GM19455 (cell line): ENCODE results near the gene TMEM131L.
"Not testable (repeated sequence)": the region's sequence is repeated elsewhere in the genome, so short reads cannot be mapped to it uniquely, and the experiment has no call there.

Source experiments
- ATAC-seq: cut with Tn5 transposase; IDR thresholded peaks from one replicate; pipeline ENCODE4 v1.9.1; 2021; ENCODE audit not compliant: unreplicated experiment

Gene TMEM131L

GRCh38 chr4:153447175-153447905 is 18.8 kb upstream of the TMEM131L start:
- ATAC-seq: no peak

DNA sequence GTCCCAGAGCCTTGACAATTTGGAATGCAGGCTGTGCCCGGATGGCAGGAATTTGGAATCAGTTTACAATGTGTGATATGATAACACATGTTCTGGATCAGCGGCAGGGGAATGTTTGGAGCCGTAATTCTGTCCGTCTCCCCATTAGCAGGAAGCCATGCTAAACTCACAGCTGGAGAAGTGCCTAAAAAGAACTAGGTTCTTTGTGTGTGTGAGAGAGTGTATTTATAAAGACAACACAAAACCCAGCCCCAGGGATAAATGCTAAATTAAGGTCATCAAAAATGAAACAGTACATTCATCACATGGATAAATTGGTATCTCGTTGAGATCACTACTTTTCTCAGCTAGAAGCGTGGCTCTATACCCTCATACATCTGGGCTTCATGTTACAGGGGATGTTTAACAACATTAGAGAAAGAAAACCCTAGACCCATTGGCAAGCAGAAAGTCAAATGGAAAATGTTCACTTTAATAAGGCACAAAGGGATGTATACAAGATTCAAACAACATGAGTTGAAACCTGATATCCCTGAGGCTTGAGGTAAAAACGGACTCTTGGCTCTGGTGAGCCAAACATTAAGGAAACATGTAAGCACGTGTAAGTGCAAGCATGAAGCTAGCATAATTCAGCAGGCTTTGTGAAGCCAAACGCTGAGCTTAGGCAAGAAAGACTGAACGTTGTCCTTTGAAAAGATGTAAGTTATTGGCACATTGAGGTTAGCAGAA is 18.0 kb upstream of the TMEM131L start:
- no peak for ATAC-seq

GRCh38 chr4:153449338-153449737 is 16.8 kb upstream of the TMEM131L start:
- no peak for ATAC-seq

GRCh38 chr4:153450544-153450917 is 15.6 kb upstream of the TMEM131L start:
- no peak for ATAC-seq

DNA sequence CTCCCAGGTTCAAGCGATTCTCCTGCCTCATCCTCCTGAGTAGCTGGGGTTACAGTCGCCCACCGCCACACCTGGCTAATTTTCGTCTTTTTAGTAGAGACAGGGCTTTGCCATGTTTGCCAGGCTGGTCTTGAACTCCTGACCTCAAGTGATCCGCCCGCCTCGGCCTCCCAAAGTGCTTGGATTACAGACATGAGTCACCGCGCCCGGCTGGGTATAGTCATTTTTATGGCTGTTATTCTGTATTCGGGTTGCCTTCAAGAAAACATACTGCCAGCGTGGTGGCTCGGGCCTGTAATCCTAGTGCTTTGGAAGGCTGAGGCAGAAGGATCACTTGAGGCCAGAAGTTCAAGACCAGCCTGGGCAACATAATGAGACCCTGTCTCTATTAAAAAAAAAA is 15.0 kb upstream of the TMEM131L start:
- ATAC-seq: not testable (repeated sequence)

- ATAC-seq: no peak
These were observed 14.1 kb upstream of the TMEM131L start for GRCh38 chr4:153451911-153452657.

DNA sequence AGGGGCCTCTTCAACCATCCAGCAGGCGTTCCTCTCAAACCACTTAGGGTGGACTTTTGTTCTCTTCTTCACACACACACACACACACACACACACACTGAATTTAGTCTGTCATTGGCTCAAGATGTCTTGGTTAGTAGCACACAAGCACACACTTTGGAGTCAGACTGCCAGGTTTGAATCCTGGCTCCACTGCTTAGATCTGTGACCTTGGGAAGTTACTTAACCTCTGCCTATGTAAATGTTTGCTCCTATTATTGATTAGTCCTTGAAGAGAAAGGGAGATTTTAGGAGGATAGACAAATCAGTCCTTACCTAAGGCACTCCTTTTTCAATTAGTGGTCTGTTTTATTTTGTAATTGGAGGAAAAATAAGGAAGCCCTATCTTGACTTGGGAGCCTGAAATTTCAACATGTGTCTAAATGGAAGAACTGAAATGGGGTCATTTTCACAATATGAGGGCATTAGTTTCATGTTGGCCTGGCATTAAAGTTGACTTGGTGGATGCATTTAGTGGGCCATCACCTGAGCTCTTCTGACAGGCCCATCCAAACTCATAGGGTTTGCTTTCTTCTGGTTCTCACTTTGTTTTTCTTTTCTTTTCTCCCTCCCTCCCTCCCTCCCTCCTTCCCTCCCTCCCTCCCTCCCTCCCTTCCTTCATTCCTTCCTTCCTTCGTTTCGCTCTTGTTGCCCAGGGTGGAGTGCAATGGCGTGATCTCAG is 13.3 kb upstream of the TMEM131L start:
- ATAC-seq: no peak

DNA sequence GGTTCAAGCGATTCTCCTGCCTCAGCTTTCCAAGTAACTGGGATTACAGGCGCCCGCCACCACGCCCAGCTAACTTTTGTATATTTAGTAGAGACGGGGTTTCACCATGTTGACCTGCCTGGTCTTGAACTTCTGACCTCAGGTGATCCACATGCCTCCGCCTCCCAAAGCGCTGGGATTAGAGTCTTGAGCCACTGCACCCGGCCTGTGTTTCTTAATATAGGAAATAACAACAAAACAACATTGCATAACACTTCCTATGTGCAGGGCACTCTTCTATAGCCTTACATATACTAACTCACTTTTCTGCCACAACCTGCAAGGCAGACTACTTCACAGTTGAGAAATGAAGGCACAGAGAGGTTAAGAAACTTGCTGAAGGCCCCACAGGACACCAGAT is 12.8 kb upstream of the TMEM131L start:
- no peak for ATAC-seq

GRCh38 chr4:153458969-153459368 is 7.2 kb upstream of the TMEM131L start:
- no peak for ATAC-seq

- ATAC-seq: not testable (repeated sequence)
These were observed 4.6 kb upstream of the TMEM131L start for GRCh38 chr4:153461549-153461948.

DNA sequence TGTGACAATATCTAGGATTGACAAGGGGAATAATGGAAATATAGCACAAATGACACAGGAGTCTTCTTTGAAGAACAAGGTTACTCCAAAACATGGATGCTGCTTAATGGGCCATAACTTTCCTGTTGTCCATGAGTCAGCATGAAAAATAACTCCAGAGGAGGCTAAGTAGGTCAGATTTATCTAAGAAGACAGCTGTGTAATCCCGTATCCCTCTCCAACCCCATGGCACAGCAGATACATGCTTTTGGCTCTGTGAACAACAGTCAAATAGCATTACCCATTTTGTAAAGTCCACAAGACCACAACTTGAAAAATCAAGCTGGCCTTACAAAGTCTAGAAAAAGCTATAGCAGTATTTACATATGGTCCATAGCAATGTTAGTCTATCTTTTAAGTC is 2.1 kb upstream of the TMEM131L start:
- ATAC-seq: no peak

DNA sequence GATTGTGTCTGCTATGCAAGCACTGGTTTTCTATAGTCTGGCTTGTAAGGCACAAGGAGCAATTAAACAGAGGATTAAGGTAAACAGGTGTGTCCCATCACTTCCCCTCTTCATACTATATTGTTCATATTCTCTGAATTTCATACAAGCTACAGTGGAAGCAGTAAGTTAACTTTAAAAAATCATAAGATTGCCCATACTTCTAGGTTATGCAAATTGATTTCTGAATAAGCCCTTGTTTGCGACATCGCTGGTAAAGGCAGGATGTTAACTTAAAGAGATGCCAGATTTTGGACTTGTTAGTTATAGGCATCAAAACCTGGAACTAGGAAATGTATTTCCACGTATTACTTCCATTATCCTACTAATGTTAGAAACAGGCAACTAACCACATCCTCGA is 1.0 kb upstream of the TMEM131L start:
- ATAC-seq: no peak

GRCh38 chr4:153465615-153466080 is 512 bp upstream of the TMEM131L start:
- ATAC-seq: peak; percentile 14

DNA sequence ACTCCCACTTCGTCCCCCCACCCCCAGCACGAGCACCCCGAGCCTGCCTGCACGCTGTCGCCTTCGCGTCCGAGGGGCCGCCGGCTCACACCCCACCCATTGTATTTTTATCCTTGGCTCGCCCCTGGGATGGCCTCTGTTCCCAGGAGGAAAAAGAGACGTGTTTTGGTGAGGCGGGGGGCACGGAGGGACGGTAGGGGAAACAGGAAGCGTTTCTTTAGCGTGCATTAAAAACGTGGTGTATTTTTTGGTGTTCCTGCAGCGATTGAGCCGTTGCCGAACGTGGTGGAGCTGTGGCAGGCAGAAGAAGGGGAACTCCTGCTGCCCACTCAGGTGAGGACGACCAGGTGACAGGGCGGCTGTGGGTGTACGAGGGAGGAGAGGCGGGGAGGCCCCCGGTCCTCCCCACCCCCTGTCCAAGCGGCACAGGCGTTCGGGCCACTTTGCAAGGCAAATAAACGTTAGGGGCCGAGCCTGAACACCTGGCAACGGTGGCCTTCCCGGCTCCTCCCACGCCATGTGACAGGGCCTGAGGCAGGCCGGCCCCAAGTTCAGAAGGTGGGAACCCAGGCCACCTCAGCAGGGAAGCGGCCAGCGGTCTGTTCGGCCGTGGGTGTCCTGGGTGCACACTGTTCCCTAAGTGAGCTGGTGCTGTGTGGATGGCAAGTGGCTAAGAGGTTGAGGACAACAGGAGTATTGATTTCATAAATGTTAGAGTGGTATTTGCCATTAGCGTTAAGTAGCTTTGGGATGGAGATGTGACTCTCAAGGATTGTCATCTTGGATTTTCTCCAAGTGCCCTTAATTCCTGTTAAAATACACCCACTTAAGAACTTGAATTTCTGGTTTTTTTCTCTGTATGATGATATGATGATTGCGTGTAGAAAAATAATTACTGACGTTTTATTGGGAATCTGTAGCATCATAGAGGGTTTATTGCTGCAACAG is 1.1 kb downstream of the TMEM131L start:
- peak; percentile 60 for ATAC-seq

- ATAC-seq: no peak
These were observed 1.7 kb downstream of the TMEM131L start for GRCh38 chr4:153467897-153468262.

DNA sequence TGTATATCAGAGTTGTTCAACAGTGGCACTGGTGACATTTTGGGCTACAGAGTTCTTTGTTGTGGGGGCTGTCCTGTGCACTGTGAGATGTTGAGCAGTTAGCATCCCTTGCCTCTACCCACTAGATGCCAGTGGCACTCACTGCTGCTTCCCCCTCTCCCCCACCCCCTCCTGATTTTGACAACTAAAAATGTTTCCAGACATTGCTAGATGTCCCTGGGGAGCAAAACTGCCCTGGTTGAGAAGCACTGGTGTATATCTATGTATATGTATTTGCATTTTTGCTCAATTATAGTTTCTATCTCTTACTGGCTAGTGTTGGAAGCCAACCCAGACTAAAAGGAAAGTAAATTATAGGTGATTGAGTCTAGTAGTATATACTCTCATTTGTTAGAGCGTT is 2.4 kb downstream of the TMEM131L start:
- ATAC-seq: no peak

GRCh38 chr4:153469031-153469430 is 2.9 kb downstream of the TMEM131L start:
- no peak for ATAC-seq

DNA sequence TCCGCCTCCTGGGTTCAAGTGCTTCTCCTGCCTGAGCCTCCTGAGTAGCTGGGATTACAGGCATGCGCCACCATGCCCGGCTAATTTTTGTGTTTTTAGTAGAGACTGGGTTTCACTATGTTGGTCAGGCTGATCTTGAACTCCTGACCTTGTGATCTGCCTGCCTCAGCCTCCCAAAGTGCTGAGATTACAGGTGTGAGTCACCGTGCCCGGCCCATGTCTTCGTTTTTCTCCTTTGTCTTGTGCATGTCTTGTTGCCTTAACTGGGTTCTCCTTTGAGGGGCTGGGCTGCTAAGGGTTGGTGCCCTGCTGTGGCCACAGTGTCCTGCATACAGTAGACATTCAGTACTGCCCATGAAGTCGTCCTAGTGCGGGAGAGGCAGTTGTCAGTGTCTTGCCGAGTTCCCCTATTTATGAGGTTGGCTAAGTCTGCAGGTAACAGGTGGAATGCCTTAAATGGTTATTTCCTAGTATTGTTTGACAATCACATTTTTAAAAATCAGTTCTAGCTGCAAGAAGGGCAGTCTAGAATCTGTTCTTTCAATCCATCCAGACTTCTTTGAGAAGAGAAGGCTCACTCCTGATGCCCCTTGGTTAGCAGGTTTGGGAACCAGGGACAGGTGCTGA is 5.0 kb downstream of the TMEM131L start:
- ATAC-seq: not testable (repeated sequence)

GRCh38 chr4:153471698-153472093 is 5.5 kb downstream of the TMEM131L start:
- ATAC-seq: no peak
